K562 (cell line): Measurements from ENCODE around the gene GLRX. TPM values are rescaled to one million over a fixed set of nuclear protein-coding genes. Genes with fewer than 3 reads are reported as not detected.
"Not testable (repeated sequence)": the region's sequence is repeated elsewhere in the genome, so short reads cannot be mapped to it uniquely, and the experiment has no call there.

Source experiments
- ATAC-seq: fragments of 200-7000 bp; cut with Tn5 transposase; 3 replicates; pipeline ENCODE4 v1.9.1; 2020; ENCODE audit warnings: moderate library complexity
- BruUV-seq: library from RNA; stranded (reverse); fragments of 400-500 nt; replicated peaks from 2 replicates; lab custom pipeline; 2021; lab: Mats Ljungman, UMichigan
- CTCF ChIA-PET: fragments of 300-600 bp; formaldehyde crosslinking; extraction: SDS; loops from one replicate; lab custom pipeline; 2021; ENCODE audit warnings: low intra/inter-chr PET ratio; lab: Yijun Ruan, JAX
- POLR2A ChIA-PET: fragments of 300-600, 350-650 bp; sonication (Branson Sonifier 250); formaldehyde crosslinking; extraction: SDS; loops from one replicate; lab custom pipeline; 2021; ENCODE audit warnings: antibody characterized with exemption, inconsistent platforms; lab: Yijun Ruan, JAX
- DNase-seq, 4 experiments: peaks; one replicate each; pipeline versions ENCODE4 v3.0.0 to v3.0.0-alpha.2; 2011 to 2018; ENCODE audit warnings: low spot score in 3 of 4, mixed read lengths in 3 of 4; ENCODE audit errors: extremely low read depth in 1 of 4
- FAIRE-seq: peaks from 2 replicates; lab custom pipeline; 2011; peaks lifted over from hg19 to GRCh38; lab: Jason Lieb, UNC
- H2AFZ ChIP-seq: 2 replicates; pipeline ENCODE4 v1.6.0; 2011; ENCODE audit warnings: low read depth, low read length, control low read depth, inconsistent platforms
- H3K27ac ChIP-seq: fragments of 200-600 bp; 3 replicates; pipeline ENCODE4 v1.8.0; 2011; ENCODE audit warnings: low read depth, mild to moderate bottlenecking, control low read depth, inconsistent platforms, low read length, moderate library complexity, mixed read lengths; ENCODE audit errors: extremely low read depth
- H3K27me3 ChIP-seq, 2 experiments: fragments of 300-600 bp in 1 of 2; 2 replicates in 1 of 2; 3 replicates in 1 of 2; pipeline versions ENCODE4 v1.6.0 to v1.8.0; 2011; ENCODE audit warnings: inconsistent platforms in 2 of 2, low read length in 2 of 2, mild to moderate bottlenecking in 1 of 2, mixed read lengths in 1 of 2, moderate library complexity in 1 of 2; ENCODE audit not compliant: control insufficient read depth in 2 of 2, insufficient read depth in 2 of 2
- H3K36me3 ChIP-seq: fragments of 300-600 bp; 3 replicates; pipeline ENCODE4 v1.8.0; 2011; ENCODE audit warnings: mild to moderate bottlenecking, low read length, inconsistent platforms; ENCODE audit not compliant: control insufficient read depth, insufficient read depth
- H3K4me1 ChIP-seq, 2 experiments: fragments of 200-600 bp in 1 of 2; replicated peaks in 1 of 2; 2 replicates in 1 of 2; 3 replicates in 1 of 2; pipeline versions ENCODE4 v1.5.1 to v1.8.0; 2011; ENCODE audit warnings: inconsistent platforms in 2 of 2, low read length in 2 of 2, mild to moderate bottlenecking in 1 of 2, mixed read lengths in 1 of 2, moderate library complexity in 1 of 2; ENCODE audit not compliant: control insufficient read depth in 2 of 2, insufficient read depth in 2 of 2
- H3K4me2 ChIP-seq: 2 replicates; pipeline ENCODE4 v1.6.1; 2011; ENCODE audit warnings: low read length, control low read depth, inconsistent platforms, mixed read lengths; ENCODE audit not compliant: insufficient read depth
- H3K4me3 ChIP-seq: fragments of 200-600 bp; sonication (generic), shearing (Covaris generic); 2 replicates; pipeline ENCODE4 v1.5.1; 2016; ENCODE audit warnings: control low read depth, inconsistent platforms
- H3K79me2 ChIP-seq: fragments of 200-600 bp; 3 replicates; pipeline ENCODE4 v1.8.0; 2011; ENCODE audit warnings: low read length, inconsistent platforms; ENCODE audit not compliant: control insufficient read depth, insufficient read depth
- H3K9ac ChIP-seq, 2 experiments: 2 replicates each; pipeline versions ENCODE4 v1.6.0 to v1.6.1; 2011; ENCODE audit warnings: low read depth in 2 of 2, low read length in 2 of 2, control low read depth in 1 of 2, inconsistent platforms in 1 of 2, mild to moderate bottlenecking in 1 of 2, mixed read lengths in 1 of 2; ENCODE audit not compliant: insufficient read depth in 1 of 2
- H3K9me1 ChIP-seq: one replicate; pipeline ENCODE4 v1.6.0; 2011; ENCODE audit warnings: inconsistent platforms, mild to moderate bottlenecking, low read length, moderate library complexity; ENCODE audit not compliant: control insufficient read depth, insufficient read depth
- H3K9me3 ChIP-seq: replicated peaks from 2 replicates; pipeline ENCODE4 v1.5.1; 2011; ENCODE audit warnings: low read depth, low read length, inconsistent platforms; ENCODE audit not compliant: control insufficient read depth, insufficient read depth
- H4K20me1 ChIP-seq: replicated peaks from 2 replicates; pipeline ENCODE4 v1.6.1; 2011; ENCODE audit warnings: low read length, inconsistent platforms, mixed read lengths; ENCODE audit not compliant: control insufficient read depth, insufficient read depth
- FIP1L1 ChIP-seq: fragments of 200-400 bp; formaldehyde crosslinking; IDR thresholded peaks from 2 replicates; pipeline ENCODE4 v1.6.1; 2018; ENCODE audit warnings: mild to moderate bottlenecking, low read depth, low read length; ENCODE audit not compliant: poor library complexity, severe bottlenecking
- HES1 ChIP-seq: fragments of 450-650 bp; IDR thresholded peaks from 2 replicates; pipeline ENCODE4 v1.6.1; 2016; ENCODE audit warnings: low read depth, mild to moderate bottlenecking, moderate library complexity
- LEF1 ChIP-seq: fragments of 450-650 bp; IDR thresholded peaks from 2 replicates; pipeline ENCODE4 v1.6.1; 2016; ENCODE audit warnings: mild to moderate bottlenecking
- WGBS: fragments of 100-300 bp; shearing (Covaris generic); methylation state at CpG from one replicate; pipeline ENCODE4 v1.1.6; 2016; ENCODE audit warnings: low coverage, mixed read lengths; ENCODE audit not compliant: insufficient coverage; ENCODE audit errors: missing lambda C conversion rate; 5-methylcytosine and 5-hydroxymethylcytosine counted together
- in situ Hi-C: fragments of 300-500 bp; cut with MboI; formaldehyde crosslinking; loops from 4 replicates; pipeline ENCODE4 v1.15.0; 2018; ENCODE audit warnings: inconsistent platforms, mixed read lengths
- intact Hi-C: fragments of 100-400 bp; cut with micrococcal nuclease; formaldehyde crosslinking; loops from 2 replicates; pipeline ENCODE4 v1.14.2; 2022
- polyA plus RNA-seq, 8 experiments: library from polyadenylated mRNA; depleted of rRNA in 4 of 8; stranded (reverse) in 5 of 8; unstranded in 3 of 8; fragments of >200 nt; fragmentation: Nextera tagmentation in 2 of 8; fragmentation: Illumina TruSeq in 1 of 8; extraction: Ambion mirVana in 2 of 8; extraction: Trizol in 1 of 8; gene quantifications; 2 replicates each; pipeline versions ENCODE4 v1.2.1 to v1.2.3, GENCODE V29; 2011 to 2014; ENCODE audit warnings: inconsistent platforms in 1 of 8, missing spikeins in 1 of 8
- total RNA-seq, 7 experiments: library from RNA; depleted of rRNA in 6 of 7; stranded (reverse); fragments of >200 nt in 6 of 7; fragmentation: Illumina TruSeq in 2 of 7; extraction: Trizol in 2 of 7; gene quantifications; 2 replicates each; pipeline versions ENCODE4 v1.2.1 to v1.2.3, GENCODE V29; 2011 to 2021; ENCODE audit warnings: low replicate concordance in 1 of 7

The GLRX gene
- total and polyA plus RNA-seq, 9 of the 15 experiments (the other 6 are each of a cell fraction or from before 2014, with no cell fraction given) = 2.3 to 11.2 (median 4.6) TPM

GRCh38 chr5:95837492-95837891 lies 15.0 kb upstream of the GLRX start (continued):
- TF ChIP-seq HES1 (no peak), LEF1 (no peak), FIP1L1 (no peak)
- TF ChIP-seq, all 486 proteins: peak for 0

GRCh38 chr5:95836971-95837370 lies 14.4 kb upstream of the GLRX start:
- FAIRE-seq, H3K9me1 ChIP-seq, H3K4me3 ChIP-seq, H3K4me1 ChIP-seq, BruUV-seq, CTCF ChIA-PET, H3K36me3 ChIP-seq, H4K20me1 ChIP-seq, H3K9me3 ChIP-seq, intact Hi-C loops, H3K27ac ChIP-seq, H3K79me2 ChIP-seq, ATAC-seq, H3K9ac ChIP-seq, H3K27me3 ChIP-seq, DNase-seq, H2AFZ ChIP-seq, H3K4me2 ChIP-seq: not testable (repeated sequence)
- in situ Hi-C loops = loop anchor here (25.0 kb wide), 1 partner anchor 875 kb away; no protein-coding TSS in a partner anchor
- 42% methylated on average over 4 of the region's 4 CpGs for WGBS
- POLR2A ChIA-PET = interaction anchor here (0.6 kb wide), 1 partner anchor 32 kb away, joined by 4 read pairs; no protein-coding TSS in a partner anchor
